HG02870 (cell line): ENCODE data around the gene CHMP6.

Experiments
- ATAC-seq: cut with Tn5 transposase; IDR thresholded peaks from one replicate; pipeline ENCODE4 v1.9.1; 2021; ENCODE audit warnings: mild to moderate bottlenecking, moderate library complexity; ENCODE audit not compliant: unreplicated experiment

Gene CHMP6

DNA sequence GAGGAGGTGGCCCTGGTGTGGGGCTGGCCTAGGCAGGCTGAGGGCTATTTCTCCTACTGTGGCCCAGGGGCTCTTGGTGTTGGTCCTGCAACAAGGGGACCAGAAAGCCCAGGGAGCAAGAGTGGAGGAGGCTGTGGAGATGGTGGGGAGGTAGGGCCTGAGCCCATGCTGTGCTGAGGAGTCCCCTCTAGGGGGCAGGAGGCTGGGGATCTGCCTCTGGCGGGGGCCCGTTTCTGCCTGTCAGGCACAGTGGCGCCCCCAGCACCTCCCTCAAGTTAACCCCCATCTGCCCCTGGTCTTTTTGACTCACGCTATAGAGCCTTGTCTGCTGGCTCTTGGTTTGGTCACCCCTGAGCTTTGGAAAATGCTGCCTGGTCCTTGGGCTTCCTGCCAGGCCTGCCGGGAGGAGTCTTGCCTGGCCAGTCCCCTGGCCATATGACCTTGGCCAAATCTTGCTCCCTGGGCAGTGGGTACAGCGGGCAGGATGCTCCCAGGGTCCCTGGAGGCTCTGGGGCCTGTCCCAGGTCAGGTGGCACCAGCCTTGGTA is 49.2 kb downstream of the CHMP6 start:
- no peak for ATAC-seq

DNA sequence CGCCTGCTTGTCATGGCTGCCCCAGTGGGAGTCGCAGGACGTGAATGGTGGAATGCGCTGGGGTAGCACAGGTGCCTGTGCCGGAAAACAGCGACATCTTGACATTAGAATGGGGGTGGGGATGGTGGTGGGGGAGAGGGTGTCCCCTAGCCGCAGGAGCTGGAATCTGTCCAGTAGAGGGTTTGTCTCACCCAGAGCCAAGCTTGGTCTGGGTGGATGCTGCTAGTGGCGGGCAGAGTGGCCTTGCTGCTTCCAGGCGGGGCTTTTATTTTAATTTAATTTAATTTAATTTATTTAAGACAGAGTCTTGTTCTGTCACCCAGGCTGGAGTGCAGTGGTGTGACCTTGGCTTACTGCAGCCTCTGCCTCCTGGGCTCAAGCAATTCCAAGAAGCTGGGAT is 51.0 kb downstream of the CHMP6 start:
- ATAC-seq: no peak

DNA sequence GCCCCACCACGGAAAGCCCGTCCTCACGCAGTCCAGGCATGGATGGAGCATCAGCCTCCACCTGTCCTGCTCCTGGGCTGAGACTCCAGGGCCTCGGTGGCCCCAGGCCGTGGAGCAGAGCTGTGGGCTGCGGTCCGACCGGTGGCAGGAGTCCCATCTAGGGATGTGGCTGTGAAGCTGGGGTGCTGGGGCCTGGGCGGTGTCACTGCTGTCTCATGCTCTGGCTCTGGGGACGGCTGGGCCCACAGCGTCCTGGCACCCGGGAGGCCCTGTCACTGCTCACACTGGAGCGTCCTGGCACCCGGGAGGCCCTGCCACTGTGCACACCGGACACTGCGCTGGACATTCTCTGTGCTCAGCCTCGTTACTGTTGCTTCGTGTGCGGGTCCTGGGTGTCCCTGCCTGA is 51.7 kb downstream of the CHMP6 start:
- no peak for ATAC-seq

DNA sequence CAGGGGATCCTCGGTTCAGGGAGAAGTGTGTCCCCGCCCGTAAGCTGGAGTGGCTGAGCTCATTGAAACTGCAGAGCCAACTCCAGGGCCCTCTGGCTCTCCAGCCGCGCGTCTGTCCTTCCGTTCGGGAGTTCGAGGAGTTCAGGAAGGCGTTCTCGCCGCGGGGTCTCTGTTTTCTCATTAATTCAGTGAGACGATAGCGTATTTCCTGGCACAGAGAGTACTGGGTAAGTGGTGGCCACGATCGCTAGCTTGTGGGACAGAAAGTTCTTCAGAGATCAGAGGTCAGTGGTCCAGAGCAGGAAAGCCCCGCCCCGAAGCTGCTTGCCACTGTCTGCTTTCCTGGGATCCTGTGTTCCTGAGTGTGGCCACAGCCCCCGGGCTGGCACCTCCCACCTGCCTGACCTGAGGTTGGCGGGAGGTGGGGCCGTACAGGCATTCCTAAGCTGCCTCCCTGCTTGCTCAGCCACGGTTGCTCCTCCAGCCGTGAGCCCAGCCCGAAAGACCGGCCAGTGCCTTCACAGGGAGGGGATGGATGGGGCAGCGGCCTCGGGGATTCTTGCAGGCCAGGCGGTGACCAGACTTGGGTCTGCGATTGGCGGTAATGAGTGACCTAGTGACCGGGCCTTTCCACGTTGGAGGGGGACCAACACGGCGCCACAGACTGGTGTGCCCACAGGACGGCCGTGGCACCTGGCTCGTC is 52.2 kb downstream of the CHMP6 start:
- ATAC-seq: no peak

DNA sequence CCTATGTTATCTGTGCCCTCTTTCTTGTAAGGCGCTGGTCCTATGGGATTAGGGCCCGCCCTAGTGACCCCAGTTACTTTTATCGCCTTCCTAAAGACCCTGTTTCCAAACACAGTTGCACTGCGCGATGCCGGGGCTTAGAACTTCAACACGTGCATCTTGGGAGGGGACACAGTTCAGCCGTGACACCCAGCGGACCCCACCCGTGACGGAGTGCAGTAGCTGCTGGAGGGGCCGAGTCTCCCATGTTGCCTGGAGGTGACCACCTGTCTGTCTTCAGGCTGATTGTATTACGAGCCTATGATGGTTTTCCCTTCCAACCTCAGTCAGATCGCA is 52.8 kb downstream of the CHMP6 start:
- no peak for ATAC-seq

DNA sequence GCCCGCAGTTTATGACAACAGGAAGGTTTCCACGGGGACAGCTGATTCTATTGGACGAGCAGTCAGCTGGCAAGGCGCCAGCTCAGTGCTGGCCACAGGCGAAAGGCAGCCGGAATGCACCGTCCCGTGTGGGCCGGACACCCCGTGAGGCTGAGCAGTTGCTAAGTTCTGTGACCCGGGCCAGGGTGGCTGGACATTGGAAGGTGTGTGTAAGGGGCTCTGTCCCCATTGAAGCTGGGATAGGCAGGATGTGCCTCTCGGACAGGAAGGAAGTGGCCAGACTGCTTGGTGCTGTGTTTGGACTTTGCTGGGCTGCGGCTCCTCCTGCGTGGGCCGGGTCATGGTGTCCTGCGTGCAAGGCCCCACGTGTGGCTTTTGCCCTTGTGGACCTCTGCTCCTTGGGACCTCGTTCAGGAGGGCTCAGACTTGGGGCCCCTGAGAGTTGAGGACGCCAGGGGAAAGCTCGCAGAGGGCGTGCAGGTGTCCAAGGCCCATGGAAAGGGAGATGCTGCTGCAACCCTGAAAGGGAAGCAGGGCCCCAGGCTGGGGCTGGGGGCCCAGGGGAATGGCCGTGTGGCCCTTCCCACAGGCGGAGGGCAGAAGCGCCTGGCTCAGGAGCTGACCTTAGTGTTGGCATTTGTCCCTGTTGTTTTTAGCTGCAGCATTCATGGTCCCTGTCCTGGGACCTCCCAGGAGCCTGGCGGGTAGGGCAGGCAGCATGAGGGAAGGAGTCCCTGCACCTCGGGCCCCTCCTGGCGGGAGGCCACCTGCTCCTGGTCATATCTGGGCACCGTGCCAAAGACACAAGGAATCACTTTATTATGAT is 53.3 kb downstream of the CHMP6 start:
- ATAC-seq: no peak

DNA sequence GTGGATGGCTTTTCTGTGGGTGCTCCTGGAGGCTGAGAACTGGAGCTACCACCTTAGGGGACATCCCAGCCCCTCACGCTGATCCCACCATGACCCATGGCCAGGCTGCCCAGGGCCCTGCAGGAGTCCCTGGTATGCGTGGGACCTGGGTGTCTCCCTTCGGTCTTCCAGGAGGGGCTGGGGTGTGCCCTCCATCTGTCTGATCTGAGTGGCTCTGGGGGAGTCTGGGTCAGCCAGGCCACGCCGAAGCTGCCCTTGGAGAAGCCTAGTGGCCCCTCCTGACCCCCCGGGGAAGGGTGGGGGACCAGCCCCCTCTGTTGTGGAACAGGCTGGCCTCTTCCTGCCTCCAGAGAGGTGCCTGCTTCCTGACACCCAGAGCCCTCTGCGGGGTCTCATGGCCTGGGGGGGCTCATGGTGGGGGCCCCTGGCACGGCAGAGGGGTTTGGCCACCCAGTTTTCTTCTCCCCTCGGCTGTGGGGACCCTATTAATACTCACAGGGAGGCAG is 54.0 kb downstream of the CHMP6 start:
- no peak for ATAC-seq

DNA sequence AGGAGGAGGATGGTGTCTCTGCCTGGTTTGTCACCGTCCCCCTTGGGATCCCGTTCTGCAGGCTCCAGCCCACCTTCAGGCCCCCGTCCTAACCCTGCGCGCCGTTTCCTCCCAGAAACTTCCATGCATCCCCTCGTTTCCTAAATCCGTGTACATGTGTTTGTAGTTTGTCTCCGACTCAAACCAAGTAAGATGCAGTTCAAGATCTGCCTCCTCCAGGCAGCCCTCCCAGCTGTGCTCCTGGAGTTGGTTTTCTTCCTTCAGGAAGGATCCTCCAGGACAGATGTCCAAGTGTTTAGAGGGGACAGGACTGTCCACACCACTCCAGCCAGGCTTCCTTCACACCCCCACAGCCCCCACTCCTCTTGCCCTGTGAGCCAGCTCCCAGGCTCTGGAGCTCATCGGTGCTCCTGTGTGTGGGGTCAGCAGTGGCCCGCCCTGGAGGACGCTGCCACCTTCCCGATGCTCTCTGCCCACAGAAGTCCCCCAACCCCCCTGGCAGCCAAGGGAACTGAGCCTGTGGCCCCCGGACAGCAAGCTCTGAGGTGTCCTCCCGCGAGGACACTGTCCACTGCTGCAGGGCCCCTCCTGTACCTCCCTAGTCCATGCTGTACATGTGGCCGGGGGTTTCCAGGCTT is 54.6 kb downstream of the CHMP6 start:
- ATAC-seq: no peak

DNA sequence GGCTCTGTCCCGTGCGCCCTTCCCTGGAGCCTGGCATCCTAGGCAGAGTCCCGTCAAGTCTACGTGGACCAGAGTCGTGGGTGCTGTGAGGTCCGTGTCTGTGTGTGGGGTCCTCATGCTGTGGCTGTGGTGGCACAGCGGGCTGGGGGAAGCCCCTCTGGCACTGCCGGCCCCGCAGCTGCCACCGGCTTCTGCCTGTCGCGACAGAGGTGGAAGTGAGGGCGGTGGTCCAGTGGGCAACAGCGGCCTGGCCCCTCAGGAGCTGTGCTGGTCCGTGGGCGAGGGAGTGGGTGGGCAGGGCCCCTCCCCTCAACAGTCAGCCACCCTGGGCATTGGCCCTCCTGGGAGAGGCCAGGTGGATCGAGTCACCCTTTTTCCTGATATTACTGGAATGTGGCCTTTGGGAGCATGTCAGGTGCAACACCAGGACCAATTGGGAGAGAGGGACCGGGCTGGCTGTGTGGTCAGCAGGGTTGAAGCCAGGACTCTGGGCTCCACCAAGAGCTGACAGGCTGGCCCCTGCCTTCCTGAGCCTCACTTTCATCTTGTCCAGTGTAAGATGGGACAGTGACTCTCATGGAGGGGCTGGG is 55.2 kb downstream of the CHMP6 start:
- no peak for ATAC-seq

DNA sequence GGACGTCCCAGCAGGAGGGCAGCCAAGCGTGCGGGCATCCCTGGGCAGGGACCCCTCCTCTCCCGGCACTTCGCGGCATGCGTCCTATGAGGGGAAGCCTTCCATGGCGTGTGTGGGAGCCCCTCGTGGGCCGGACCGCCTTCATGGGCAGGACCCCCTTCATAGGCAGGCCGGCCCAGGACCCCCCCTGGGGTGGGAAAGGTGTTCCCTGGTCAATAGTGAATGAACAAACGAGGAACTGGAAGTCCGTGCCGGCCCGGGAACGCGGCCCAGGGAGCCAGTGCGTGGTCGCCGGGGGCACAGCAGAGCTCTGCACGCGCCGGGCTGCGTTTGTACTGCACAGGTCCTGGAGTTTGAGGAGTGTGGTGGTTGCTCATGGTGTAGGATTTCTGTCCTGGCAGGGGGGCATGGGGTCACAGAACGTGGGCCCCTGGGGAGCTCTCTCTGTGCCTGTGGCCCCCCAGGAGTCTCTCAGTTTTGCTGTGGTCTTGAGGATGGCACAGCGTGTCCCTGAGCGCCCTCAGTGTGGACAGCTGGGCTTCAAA is 57.3 kb downstream of the CHMP6 start:
- ATAC-seq: no peak

DNA sequence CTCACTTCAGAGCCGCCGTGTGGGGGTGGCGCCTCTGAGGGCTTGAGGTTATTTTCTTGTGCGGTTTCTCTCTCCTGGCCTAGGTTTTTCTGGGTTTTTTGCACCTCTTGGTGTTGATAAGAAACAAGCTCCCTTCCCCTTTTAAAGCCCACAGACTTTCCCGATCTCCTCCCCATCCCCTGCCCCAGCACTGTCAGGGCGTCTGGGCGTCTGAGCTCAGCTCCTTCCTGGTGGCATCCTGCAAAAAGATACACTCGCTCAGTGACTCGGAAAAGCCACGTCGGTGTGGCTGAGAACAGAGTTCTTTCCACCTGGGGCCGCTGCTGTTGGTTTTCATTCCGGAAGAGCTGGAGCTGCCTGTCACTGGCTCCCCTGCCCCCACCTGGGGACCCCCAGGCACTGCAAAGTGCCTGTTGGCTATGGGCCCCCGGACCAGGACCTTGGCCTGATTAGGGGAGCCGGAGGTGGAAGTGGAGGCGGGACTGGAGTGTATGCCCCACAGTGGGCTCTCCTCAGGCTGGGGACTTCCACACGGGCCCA is 57.8 kb downstream of the CHMP6 start:
- ATAC-seq: no peak
